A673 (cell line): ENCODE measurements around the gene HPCA. TPM values are rescaled to one million over a fixed set of nuclear protein-coding genes. Genes with fewer than 3 reads are reported as not detected.

Experiments
- BruUV-seq: library from RNA; stranded (reverse); fragments of 400-500 nt; replicated peaks from 2 replicates; lab custom pipeline; 2021; lab: Mats Ljungman, UMichigan
- CTCF ChIA-PET: fragments of 300-600 bp; sonication (Branson Sonifier 250); formaldehyde crosslinking; loops from one replicate; lab custom pipeline; 2022; ENCODE audit warnings: antibody characterized with exemption; lab: Charles Lee
- POLR2A ChIA-PET: fragments of 300-600 bp; sonication (Branson Sonifier 250); formaldehyde crosslinking; loops from one replicate; lab custom pipeline; 2022; ENCODE audit warnings: antibody characterized with exemption; ENCODE audit not compliant: low non-redundant PET; lab: Charles Lee
- DNase-seq: peaks from one replicate; pipeline ENCODE4 v3.0.0-alpha.2; 2015; ENCODE audit warnings: low spot score
- H3K27ac ChIP-seq: fragments of 200-600 bp; sonication (generic); 2 replicates; pipeline ENCODE4 v1.5.1; 2016; ENCODE audit warnings: mixed run types, low read depth, mild to moderate bottlenecking, mixed read lengths, antibody characterized with exemption, low read length; ENCODE audit not compliant: poor library complexity, severe bottlenecking
- H3K27me3 ChIP-seq: fragments of 200-600 bp; sonication (generic); replicated peaks from 2 replicates; pipeline ENCODE4 v1.6.1; 2017; ENCODE audit warnings: mixed run types, low read depth, mild to moderate bottlenecking, mixed read lengths, antibody characterized with exemption, low read length; ENCODE audit not compliant: insufficient read depth, poor library complexity
- H3K36me3 ChIP-seq: fragments of 200-600 bp; sonication (generic); 2 replicates; pipeline ENCODE4 v1.6.1; 2016; ENCODE audit warnings: mixed run types, mild to moderate bottlenecking, mixed read lengths, antibody characterized with exemption, low read length; ENCODE audit not compliant: insufficient read depth, poor library complexity, severe bottlenecking
- H3K4me1 ChIP-seq: fragments of 200-600 bp; sonication (generic); 2 replicates; pipeline ENCODE4 v1.6.1; 2017; ENCODE audit warnings: mixed run types, mild to moderate bottlenecking, mixed read lengths, antibody characterized with exemption, low read length; ENCODE audit not compliant: insufficient read depth, poor library complexity, severe bottlenecking
- H3K4me3 ChIP-seq: fragments of 200-600 bp; sonication (generic); 2 replicates; pipeline ENCODE4 v1.5.1; 2016; ENCODE audit warnings: low read depth, mixed run types, mild to moderate bottlenecking, mixed read lengths, low read length; ENCODE audit not compliant: poor library complexity, severe bottlenecking
- H3K9me3 ChIP-seq: fragments of 200-600 bp; sonication (generic); 2 replicates; pipeline ENCODE4 v1.6.1; 2016; ENCODE audit warnings: mixed run types, low read depth, mild to moderate bottlenecking, mixed read lengths, antibody characterized with exemption, low read length; ENCODE audit not compliant: poor library complexity, severe bottlenecking
- EZH2 ChIP-seq: fragments of 200-600 bp; sonication (generic); IDR thresholded peaks from 2 replicates; pipeline ENCODE4 v1.6.1; 2017; ENCODE audit warnings: borderline replicate concordance, low read depth, mild to moderate bottlenecking, mixed read lengths, antibody characterized with exemption, low read length; ENCODE audit not compliant: poor library complexity, severe bottlenecking
- intact Hi-C: fragments of 100-400 bp; cut with micrococcal nuclease; formaldehyde crosslinking; loops from one replicate; pipeline ENCODE4 v1.10.0; 2022; ENCODE audit not compliant: unreplicated experiment
- total RNA-seq: library from RNA; stranded (reverse); gene quantifications from 2 replicates; pipeline ENCODE4 v1.2.3, GENCODE V29; 2021
- TF ChIP-seq, protein P1 (sequence below): fragments of 300-800, 200-600 bp; sonication (generic); conservative IDR thresholded peaks from 2 replicates; pipeline ENCODE4 v1.5.1; 2017; ENCODE audit warnings: low read depth, mild to moderate bottlenecking, antibody characterized with exemption, low read length, moderate library complexity, mixed read lengths

HPCA gene
- total RNA-seq, 1 experiment from 2014 or later: 0.69 TPM

GRCh38 chr1:32871364-32872191, 14.7 kb upstream of the HPCA start:
- no peaks in the 10 kb centered on the region for H3K27me3 ChIP-seq
- BruUV-seq: no TSS peak
- TF ChIP-seq, protein P1, sequence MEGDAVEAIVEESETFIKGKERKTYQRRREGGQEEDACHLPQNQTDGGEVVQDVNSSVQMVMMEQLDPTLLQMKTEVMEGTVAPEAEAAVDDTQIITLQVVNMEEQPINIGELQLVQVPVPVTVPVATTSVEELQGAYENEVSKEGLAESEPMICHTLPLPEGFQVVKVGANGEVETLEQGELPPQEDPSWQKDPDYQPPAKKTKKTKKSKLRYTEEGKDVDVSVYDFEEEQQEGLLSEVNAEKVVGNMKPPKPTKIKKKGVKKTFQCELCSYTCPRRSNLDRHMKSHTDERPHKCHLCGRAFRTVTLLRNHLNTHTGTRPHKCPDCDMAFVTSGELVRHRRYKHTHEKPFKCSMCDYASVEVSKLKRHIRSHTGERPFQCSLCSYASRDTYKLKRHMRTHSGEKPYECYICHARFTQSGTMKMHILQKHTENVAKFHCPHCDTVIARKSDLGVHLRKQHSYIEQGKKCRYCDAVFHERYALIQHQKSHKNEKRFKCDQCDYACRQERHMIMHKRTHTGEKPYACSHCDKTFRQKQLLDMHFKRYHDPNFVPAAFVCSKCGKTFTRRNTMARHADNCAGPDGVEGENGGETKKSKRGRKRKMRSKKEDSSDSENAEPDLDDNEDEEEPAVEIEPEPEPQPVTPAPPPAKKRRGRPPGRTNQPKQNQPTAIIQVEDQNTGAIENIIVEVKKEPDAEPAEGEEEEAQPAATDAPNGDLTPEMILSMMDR: no peak
- no peak for TF ChIP-seq EZH2
- POLR2A ChIA-PET: interaction anchor here (0.6 kb wide), 1 partner anchor 268 kb away, joined by 3 read pairs; no protein-coding TSS in a partner anchor
- peaks cover 5% of the 10 kb centered on the region for H3K4me1 ChIP-seq
- peak overlapping the region; percentile 48 for H3K4me3 ChIP-seq
- H3K9me3 ChIP-seq: no peaks in the 10 kb centered on the region
- peak; percentile 36 for DNase-seq
- H3K36me3 ChIP-seq: no peaks in the 10 kb centered on the region
- CTCF ChIA-PET: interaction anchor here (0.5 to 1.4 kb wide), 3 partner anchors 159 to 470 kb away, joined by 3 to 5 read pairs (median 3); no protein-coding TSS in a partner anchor
- intact Hi-C loops: loop anchor here (2.0 to 10.0 kb wide), 3 partner anchors 159 to 471 kb away; no protein-coding TSS in a partner anchor
- no peak overlapping the region for H3K27ac ChIP-seq

GRCh38 chr1:32872192-32872460, 14.2 kb upstream of the HPCA start:
- Histone ChIP-seq H3K27ac (no peak overlapping the region), H3K9me3 (no peaks in the 10 kb centered on the region), H3K4me1 (peaks cover 5% of the 10 kb centered on the region), H3K4me3 (no peak overlapping the region), H3K36me3 (no peaks in the 10 kb centered on the region), H3K27me3 (no peaks in the 10 kb centered on the region)
- CTCF ChIA-PET: interaction anchor here (1.4 kb wide), 1 partner anchor 160 kb away, joined by 5 read pairs; no protein-coding TSS in a partner anchor
- DNase-seq: no peak
- TF ChIP-seq, protein P1: no peak
- no peak for TF ChIP-seq EZH2
- POLR2A ChIA-PET: no interaction called here
- no TSS peak for BruUV-seq
- intact Hi-C loops: loop anchor here (2.0 to 10.0 kb wide), 3 partner anchors 160 to 471 kb away; no protein-coding TSS in a partner anchor

GRCh38 chr1:32873484-32873883, 12.8 kb upstream of the HPCA start:
- Histone ChIP-seq H3K27me3 (no peaks in the 10 kb centered on the region), H3K4me3 (no peak overlapping the region), H3K9me3 (no peaks in the 10 kb centered on the region), H3K27ac (no peak overlapping the region), H3K36me3 (no peaks in the 10 kb centered on the region), H3K4me1 (peaks cover 5% of the 10 kb centered on the region)
- no peak for DNase-seq
- POLR2A ChIA-PET: no interaction called here
- BruUV-seq: no TSS peak
- intact Hi-C loops: loop anchor here (2.0 to 10.0 kb wide), 3 partner anchors 161 to 473 kb away; no protein-coding TSS in a partner anchor
- CTCF ChIA-PET: interaction anchor here (0.6 to 1.0 kb wide), 3 partner anchors 45 to 472 kb away, joined by 3 to 11 read pairs (median 3); no protein-coding TSS in a partner anchor
- no peak for TF ChIP-seq EZH2
- TF ChIP-seq, protein P1: no peak
